Tibial nerve (tissue), 3 donors: ENCODE measurements around the gene SPATA16.

Experiments
- POLR2A ChIP-seq, 2 donors: fragments of 450-650 bp; IDR thresholded peaks; one replicate each; pipeline ENCODE4 v1.6.1; 2017; ENCODE audit warnings: antibody characterized with exemption in 2 of 2, mild to moderate bottlenecking in 2 of 2, moderate library complexity in 2 of 2
- TF ChIP-seq, protein P1 (sequence below), 5 experiments: fragments of 200-600 bp in 3 of 5; fragments of 450-650 bp in 2 of 5; sonication (generic) in 3 of 5; IDR thresholded peaks; one replicate each; pipeline ENCODE4 v1.5.1; 2016 to 2019; ENCODE audit warnings: antibody characterized with exemption in 5 of 5, mild to moderate bottlenecking in 3 of 5, moderate library complexity in 2 of 5

DNA sequence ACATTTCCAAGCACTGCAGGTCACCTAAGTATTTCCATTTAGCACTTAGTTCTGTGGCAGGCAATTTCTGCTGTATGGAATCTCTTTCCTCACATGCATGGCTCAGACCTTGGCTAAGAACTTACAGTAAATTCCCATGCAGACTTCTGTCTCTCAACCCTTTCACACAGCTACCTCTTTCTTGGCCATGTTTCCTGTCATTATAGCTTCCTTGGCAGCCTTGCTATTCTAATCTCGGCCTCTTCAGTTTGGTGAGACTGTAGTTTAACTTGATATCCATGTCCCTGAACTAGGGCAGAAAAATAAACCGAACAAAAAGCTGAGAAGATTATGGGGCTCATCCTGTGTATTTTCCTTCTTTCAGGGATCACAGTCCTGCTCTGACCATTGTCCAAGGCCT lies 96.0 kb downstream of the SPATA16 start:
- TF ChIP-seq POLR2A (IDR thresholded peaks at IDR 0.05) = no peak
- TF ChIP-seq, protein P1, sequence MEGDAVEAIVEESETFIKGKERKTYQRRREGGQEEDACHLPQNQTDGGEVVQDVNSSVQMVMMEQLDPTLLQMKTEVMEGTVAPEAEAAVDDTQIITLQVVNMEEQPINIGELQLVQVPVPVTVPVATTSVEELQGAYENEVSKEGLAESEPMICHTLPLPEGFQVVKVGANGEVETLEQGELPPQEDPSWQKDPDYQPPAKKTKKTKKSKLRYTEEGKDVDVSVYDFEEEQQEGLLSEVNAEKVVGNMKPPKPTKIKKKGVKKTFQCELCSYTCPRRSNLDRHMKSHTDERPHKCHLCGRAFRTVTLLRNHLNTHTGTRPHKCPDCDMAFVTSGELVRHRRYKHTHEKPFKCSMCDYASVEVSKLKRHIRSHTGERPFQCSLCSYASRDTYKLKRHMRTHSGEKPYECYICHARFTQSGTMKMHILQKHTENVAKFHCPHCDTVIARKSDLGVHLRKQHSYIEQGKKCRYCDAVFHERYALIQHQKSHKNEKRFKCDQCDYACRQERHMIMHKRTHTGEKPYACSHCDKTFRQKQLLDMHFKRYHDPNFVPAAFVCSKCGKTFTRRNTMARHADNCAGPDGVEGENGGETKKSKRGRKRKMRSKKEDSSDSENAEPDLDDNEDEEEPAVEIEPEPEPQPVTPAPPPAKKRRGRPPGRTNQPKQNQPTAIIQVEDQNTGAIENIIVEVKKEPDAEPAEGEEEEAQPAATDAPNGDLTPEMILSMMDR (IDR thresholded peaks at IDR 0.05) = no peak
